Stimulated activated CD4-positive, alpha-beta T cell treated with anti-CD3 and anti-CD28 coated beads, Interleukin-15, amount 100 ng/mL, for 48 hours (primary cell): Measurements from ENCODE around the gene RPLP2.

Experiments used
- DNase-seq, 2 donors: peaks; one replicate each; pipeline ENCODE4 v3.0.0-alpha.2; 2020; ENCODE audit warnings: low read depth in 2 of 2

RPLP2 gene

GRCh38 chr11:834371-835316 is 24.9 kb downstream of the RPLP2 start:
- no peak for DNase-seq

- no peak for DNase-seq
Measured at GRCh38 chr11:836274-836673, 26.5 kb downstream of the RPLP2 start.

- DNase-seq: no peak
Measured at GRCh38 chr11:836700-837099, 26.9 kb downstream of the RPLP2 start.

GRCh38 chr11:837189-837989 is 27.6 kb downstream of the RPLP2 start:
- no peak for DNase-seq

GRCh38 chr11:837990-838307 is 28.2 kb downstream of the RPLP2 start:
- DNase-seq: no peak

- DNase-seq: no peak
Measured at GRCh38 chr11:838441-839279, 28.9 kb downstream of the RPLP2 start.

GRCh38 chr11:839280-839623 is 29.5 kb downstream of the RPLP2 start:
- DNase-seq: no peak

- DNase-seq: no peak
Measured at GRCh38 chr11:839875-840617, 30.3 kb downstream of the RPLP2 start.

GRCh38 chr11:841981-842369 is 32.2 kb downstream of the RPLP2 start:
- no peak for DNase-seq

- peak; percentile 80 to 83 for DNase-seq
Measured at GRCh38 chr11:842370-843002, 32.7 kb downstream of the RPLP2 start, which contains the start of the genes POLR2L and TSPAN4. Gene POLR2L (minus strand): TSS chr11:842529. CDS start chr11:842508, 21 bp downstream. Gene TSPAN4 (plus strand): TSS chr11:842852. CDS start chr11:850305, 7,453 bp downstream.

- DNase-seq: no peak
Measured at GRCh38 chr11:843086-843734, 33.4 kb downstream of the RPLP2 start.

GRCh38 chr11:843818-844692 is 34.3 kb downstream of the RPLP2 start:
- DNase-seq: no peak

GRCh38 chr11:844693-845644 is 35.2 kb downstream of the RPLP2 start:
- no peak for DNase-seq

GRCh38 chr11:845872-846495 is 36.2 kb downstream of the RPLP2 start:
- DNase-seq: no peak

GRCh38 chr11:846496-847098 is 36.8 kb downstream of the RPLP2 start:
- no peak for DNase-seq

- no peak for DNase-seq
Measured at GRCh38 chr11:847876-848275, 38.1 kb downstream of the RPLP2 start.

GRCh38 chr11:848380-848931 is 38.7 kb downstream of the RPLP2 start:
- peak in 1 of 2 donors; percentile 53 for DNase-seq
